ENCODE measurements around the gene PKDCC. TPM values are rescaled to one million over a fixed set of nuclear protein-coding genes. Genes with fewer than 3 reads are reported as not detected.

Gene PKDCC
- total RNA-seq, 1 experiment from 2014 or later = 14.8 TPM

DNA sequence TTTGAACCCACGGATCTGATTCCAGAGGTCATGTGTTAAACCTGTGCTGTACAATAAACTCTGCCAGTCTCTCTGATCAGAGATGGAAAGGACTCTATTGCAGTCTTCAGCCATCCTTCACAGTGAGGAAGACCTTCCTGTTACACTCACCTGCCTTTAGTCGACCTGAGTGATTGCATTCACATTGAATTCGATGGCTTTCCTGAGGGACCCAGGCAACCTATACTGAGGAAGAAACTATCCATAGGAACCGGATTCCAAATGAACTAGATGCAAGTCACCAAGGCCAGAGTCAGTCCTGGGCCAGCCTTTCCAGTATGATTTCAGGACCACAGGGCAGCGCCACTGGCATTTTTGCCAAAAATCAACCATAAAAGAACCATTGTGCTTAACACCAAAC, 56.8 kb downstream of the PKDCC start:
- Histone ChIP-seq H3K27ac (ENCODE audit: low read length) (peak overlapping the region; percentile 32; the same call in 1 of the 2 replicates), H3K27me3 (ENCODE audit: control insufficient read depth, insufficient read depth, low read length) (no peaks in the 10 kb centered on the region), H3K4me3 (ENCODE audit: low read depth in 2 of 2, low read length in 2 of 2) (no peak overlapping the region), H3K4me1 (ENCODE audit: control insufficient read depth, insufficient read depth, low read length) (peaks cover 22% of the 10 kb centered on the region), H3K36me3 (ENCODE audit: control insufficient read depth, insufficient read depth, low read length) (no peaks in the 10 kb centered on the region), H3K9me3 (ENCODE audit: control insufficient read depth, insufficient read depth, low read depth, low read length) (no peaks in the 10 kb centered on the region)
- TF ChIP-seq SIN3A (IDR thresholded peaks at IDR 0.05; ENCODE audit: borderline replicate concordance, insufficient read depth, low read depth, low read length) = no peak
- TF ChIP-seq, protein P1, sequence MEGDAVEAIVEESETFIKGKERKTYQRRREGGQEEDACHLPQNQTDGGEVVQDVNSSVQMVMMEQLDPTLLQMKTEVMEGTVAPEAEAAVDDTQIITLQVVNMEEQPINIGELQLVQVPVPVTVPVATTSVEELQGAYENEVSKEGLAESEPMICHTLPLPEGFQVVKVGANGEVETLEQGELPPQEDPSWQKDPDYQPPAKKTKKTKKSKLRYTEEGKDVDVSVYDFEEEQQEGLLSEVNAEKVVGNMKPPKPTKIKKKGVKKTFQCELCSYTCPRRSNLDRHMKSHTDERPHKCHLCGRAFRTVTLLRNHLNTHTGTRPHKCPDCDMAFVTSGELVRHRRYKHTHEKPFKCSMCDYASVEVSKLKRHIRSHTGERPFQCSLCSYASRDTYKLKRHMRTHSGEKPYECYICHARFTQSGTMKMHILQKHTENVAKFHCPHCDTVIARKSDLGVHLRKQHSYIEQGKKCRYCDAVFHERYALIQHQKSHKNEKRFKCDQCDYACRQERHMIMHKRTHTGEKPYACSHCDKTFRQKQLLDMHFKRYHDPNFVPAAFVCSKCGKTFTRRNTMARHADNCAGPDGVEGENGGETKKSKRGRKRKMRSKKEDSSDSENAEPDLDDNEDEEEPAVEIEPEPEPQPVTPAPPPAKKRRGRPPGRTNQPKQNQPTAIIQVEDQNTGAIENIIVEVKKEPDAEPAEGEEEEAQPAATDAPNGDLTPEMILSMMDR (IDR thresholded peaks at IDR 0.05) = no peak
- TF ChIP-seq TCF7L2 (IDR thresholded peaks at IDR 0.05; ENCODE audit: low read depth, low read length) = no peak
- TF ChIP-seq, protein P2, sequence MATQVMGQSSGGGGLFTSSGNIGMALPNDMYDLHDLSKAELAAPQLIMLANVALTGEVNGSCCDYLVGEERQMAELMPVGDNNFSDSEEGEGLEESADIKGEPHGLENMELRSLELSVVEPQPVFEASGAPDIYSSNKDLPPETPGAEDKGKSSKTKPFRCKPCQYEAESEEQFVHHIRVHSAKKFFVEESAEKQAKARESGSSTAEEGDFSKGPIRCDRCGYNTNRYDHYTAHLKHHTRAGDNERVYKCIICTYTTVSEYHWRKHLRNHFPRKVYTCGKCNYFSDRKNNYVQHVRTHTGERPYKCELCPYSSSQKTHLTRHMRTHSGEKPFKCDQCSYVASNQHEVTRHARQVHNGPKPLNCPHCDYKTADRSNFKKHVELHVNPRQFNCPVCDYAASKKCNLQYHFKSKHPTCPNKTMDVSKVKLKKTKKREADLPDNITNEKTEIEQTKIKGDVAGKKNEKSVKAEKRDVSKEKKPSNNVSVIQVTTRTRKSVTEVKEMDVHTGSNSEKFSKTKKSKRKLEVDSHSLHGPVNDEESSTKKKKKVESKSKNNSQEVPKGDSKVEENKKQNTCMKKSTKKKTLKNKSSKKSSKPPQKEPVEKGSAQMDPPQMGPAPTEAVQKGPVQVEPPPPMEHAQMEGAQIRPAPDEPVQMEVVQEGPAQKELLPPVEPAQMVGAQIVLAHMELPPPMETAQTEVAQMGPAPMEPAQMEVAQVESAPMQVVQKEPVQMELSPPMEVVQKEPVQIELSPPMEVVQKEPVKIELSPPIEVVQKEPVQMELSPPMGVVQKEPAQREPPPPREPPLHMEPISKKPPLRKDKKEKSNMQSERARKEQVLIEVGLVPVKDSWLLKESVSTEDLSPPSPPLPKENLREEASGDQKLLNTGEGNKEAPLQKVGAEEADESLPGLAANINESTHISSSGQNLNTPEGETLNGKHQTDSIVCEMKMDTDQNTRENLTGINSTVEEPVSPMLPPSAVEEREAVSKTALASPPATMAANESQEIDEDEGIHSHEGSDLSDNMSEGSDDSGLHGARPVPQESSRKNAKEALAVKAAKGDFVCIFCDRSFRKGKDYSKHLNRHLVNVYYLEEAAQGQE (IDR thresholded peaks at IDR 0.05; ENCODE audit: insufficient read depth in 1 of 2, low read depth in 2 of 2, low read length in 1 of 2) = no peak
- TF ChIP-seq POLR2AphosphoS5 (IDR thresholded peaks at IDR 0.05; ENCODE audit: low read depth, low read length) = no peak
- BruUV-seq (replicated peaks) = no TSS peak
- CTCF ChIA-PET = no interaction called here
- no peak for ATAC-seq
- POLR2A ChIA-PET = interaction anchor here (0.6 kb wide), 1 partner anchor 156 kb away, joined by 4 read pairs; no protein-coding TSS in a partner anchor
- in situ Hi-C loops (cut with HindIII; ENCODE audit: low pct_unique_long_range_greater_than_20kb, low sequenced_read_pairs) (no loop called here), intact Hi-C loops (cut with micrococcal nuclease; ENCODE audit: unreplicated experiment) (no loop called here)
- no peak for DNase-seq (ENCODE audit: low read depth, low spot score)

DNA sequence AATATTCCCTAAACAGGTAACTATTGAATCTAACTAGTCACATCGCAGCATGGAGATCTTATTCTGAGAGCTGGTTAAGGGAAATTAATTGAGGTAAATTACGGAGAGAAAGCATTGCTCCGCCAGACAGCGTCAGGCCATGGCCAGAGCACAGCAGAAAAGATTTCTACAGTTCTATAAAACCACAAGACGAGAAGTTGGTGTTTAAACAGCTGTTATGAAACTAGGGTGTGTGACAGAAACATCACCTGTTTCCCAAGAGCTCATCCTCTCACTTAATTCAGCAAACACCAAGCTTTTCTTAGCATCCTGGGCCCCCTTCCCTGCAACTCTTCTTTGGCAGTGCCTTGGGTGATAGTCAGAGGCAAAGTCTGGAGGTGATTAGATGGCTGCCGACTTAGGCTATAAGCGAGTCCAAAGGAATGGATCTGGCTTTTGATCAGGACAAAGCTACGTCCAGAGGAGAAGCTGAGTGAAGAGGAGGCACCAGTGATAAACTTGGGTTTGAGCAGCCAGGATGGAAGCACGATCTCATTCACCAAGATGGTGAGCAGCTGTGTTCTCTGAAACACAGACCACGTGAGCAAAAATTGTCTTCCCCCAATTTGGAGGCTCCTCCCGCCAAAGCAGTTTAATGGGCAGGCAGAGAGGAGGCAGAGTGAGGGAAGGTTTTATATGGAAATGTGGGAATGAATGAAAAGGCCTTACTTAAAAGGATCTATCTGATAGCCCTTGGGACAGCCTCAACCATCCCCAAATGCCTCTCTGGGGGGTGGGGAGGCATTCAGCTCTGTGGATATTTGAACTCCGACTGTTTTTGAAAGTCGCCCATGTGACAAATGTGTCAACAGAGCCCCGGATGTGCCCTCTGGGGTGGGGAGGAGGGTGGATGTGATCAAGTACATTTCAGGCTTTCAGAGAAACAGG, 57.8 kb downstream of the PKDCC start:
- H3K4me3 ChIP-seq (ENCODE audit: low read depth in 2 of 2, low read length in 2 of 2) = no peak overlapping the region
- CTCF ChIA-PET = interaction anchor here (0.6 kb wide), 1 partner anchor 246 kb away, joined by 3 read pairs; no protein-coding TSS in a partner anchor
- in situ Hi-C loops (cut with HindIII; ENCODE audit: low pct_unique_long_range_greater_than_20kb, low sequenced_read_pairs) = no loop called here
- TF ChIP-seq POLR2AphosphoS5 (IDR thresholded peaks at IDR 0.05; ENCODE audit: low read depth, low read length) (no peak), TCF7L2 (IDR thresholded peaks at IDR 0.05; ENCODE audit: low read depth, low read length) (no peak), SIN3A (IDR thresholded peaks at IDR 0.05; ENCODE audit: borderline replicate concordance, insufficient read depth, low read depth, low read length) (no peak)
- TF ChIP-seq, protein P2 (IDR thresholded peaks at IDR 0.05; ENCODE audit: insufficient read depth in 1 of 2, low read depth in 2 of 2, low read length in 1 of 2) = no peak
- TF ChIP-seq, protein P1 (IDR thresholded peaks at IDR 0.05) = no peak
- BruUV-seq (replicated peaks) = no TSS peak
- no peaks in the 10 kb centered on the region for H3K27me3 ChIP-seq (ENCODE audit: control insufficient read depth, insufficient read depth, low read length)
- intact Hi-C loops (cut with micrococcal nuclease; ENCODE audit: unreplicated experiment) = no loop called here
- peaks cover 30% of the 10 kb centered on the region for H3K4me1 ChIP-seq (ENCODE audit: control insufficient read depth, insufficient read depth, low read length)
- H3K27ac ChIP-seq (ENCODE audit: low read length) = peak overlapping the region; percentile 57
- ATAC-seq (no peak), DNase-seq (ENCODE audit: low read depth, low spot score) (no peak)
- no peaks in the 10 kb centered on the region for H3K9me3 ChIP-seq (ENCODE audit: control insufficient read depth, insufficient read depth, low read depth, low read length)
- POLR2A ChIA-PET = no interaction called here
- H3K36me3 ChIP-seq (ENCODE audit: control insufficient read depth, insufficient read depth, low read length) = no peaks in the 10 kb centered on the region

Measured in Panc1 (cell line).